K562 (cell line): ENCODE results near the gene TEKT2. TPM values are rescaled to one million over a fixed set of nuclear protein-coding genes. Genes with fewer than 3 reads are reported as not detected.

ENCODE experiments used
- ARID3A ChIP-seq: IDR thresholded peaks from 2 replicates; pipeline ENCODE4 v1.6.1; 2012; ENCODE audit warnings: low read depth, low read length, improper control_type of control experiment, borderline replicate concordance
- BDP1 ChIP-seq: IDR thresholded peaks from 3 replicates; pipeline ENCODE4 v1.6.1; 2011; ENCODE audit not compliant: insufficient read length, insufficient read depth
- CAMTA2 ChIP-seq: fragments of 250-450 bp; sonication (Bioruptor Pico); conservative IDR thresholded peaks from 2 replicates; pipeline ENCODE4 v1.5.1; 2022
- CEBPB ChIP-seq: fragments of 450-650 bp; IDR thresholded peaks from 2 replicates; pipeline ENCODE4 v1.6.1; 2016; ENCODE audit warnings: missing genetic modification characterization, missing compliant biosample characterization
- DLX4 ChIP-seq: fragments of 250-450 bp; sonication (Bioruptor Pico); IDR thresholded peaks from 2 replicates; pipeline ENCODE4 v1.6.1; 2021; ENCODE audit warnings: mild to moderate bottlenecking
- EP300 ChIP-seq: IDR thresholded peaks from 2 replicates; pipeline ENCODE4 v1.6.1; 2012; ENCODE audit warnings: low read length, improper control_type of control experiment
- ETV6 ChIP-seq, 3 experiments: fragments of 150-350 bp in 1 of 3; sonication (generic) in 1 of 3; formaldehyde crosslinking in 1 of 3; IDR thresholded peaks; 2 replicates each; pipeline versions ENCODE4 v1.6.1 to v1.8.0; 2014 to 2022; ENCODE audit warnings: borderline replicate concordance in 2 of 3, low read depth in 2 of 3, antibody characterized with exemption in 1 of 3, low read length in 1 of 3, mild to moderate bottlenecking in 1 of 3, missing genetic modification reagents in 1 of 3
- GABPA ChIP-seq: fragments of 200-800 bp; sonication (Bioruptor generic); conservative IDR thresholded peaks from 2 replicates; pipeline ENCODE4 v1.6.1; 2016; ENCODE audit warnings: low read depth, missing genetic modification characterization, missing compliant biosample characterization
- GTF2F1 ChIP-seq: IDR thresholded peaks from 2 replicates; pipeline ENCODE4 v1.6.1; 2011; ENCODE audit warnings: low read depth, low read length, improper control_type of control experiment
- HNRNPH1 ChIP-seq: fragments of 200-400 bp; formaldehyde crosslinking; optimal IDR thresholded peaks from 2 replicates; pipeline ENCODE3; 2017; ENCODE audit warnings: low read depth, mild to moderate bottlenecking, low read length, moderate library complexity
- KLF6 ChIP-seq: fragments of 250-450 bp; sonication (Bioruptor Pico); IDR thresholded peaks from 2 replicates; pipeline ENCODE4 v1.4.0; 2020; ENCODE audit warnings: mild to moderate bottlenecking, moderate library complexity, borderline replicate concordance
- MCM3 ChIP-seq: fragments of 450-650 bp; IDR thresholded peaks from 2 replicates; pipeline ENCODE4 v1.6.1; 2016
- PCBP1 ChIP-seq: fragments of 200-400 bp; formaldehyde crosslinking; IDR thresholded peaks from 2 replicates; pipeline ENCODE4 v1.6.1; 2018; ENCODE audit warnings: mild to moderate bottlenecking, low read depth, low read length; ENCODE audit not compliant: poor library complexity, severe bottlenecking
- POLR2AphosphoS5 ChIP-seq: IDR thresholded peaks from 2 replicates; pipeline ENCODE4 v1.6.1; 2011; ENCODE audit warnings: mild to moderate bottlenecking, low read depth, low read length, moderate library complexity; ENCODE audit not compliant: control insufficient read depth, insufficient read depth
- SAFB2 ChIP-seq: fragments of 200-400 bp; formaldehyde crosslinking; IDR thresholded peaks from 2 replicates; pipeline ENCODE4 v1.6.1; 2018; ENCODE audit warnings: borderline replicate concordance, low read length, low read depth, moderate library complexity; ENCODE audit not compliant: severe bottlenecking
- STAT5B ChIP-seq: fragments of 250-450 bp; sonication (Bioruptor Pico); IDR thresholded peaks from 2 replicates; pipeline ENCODE4 v1.8.0; 2021; ENCODE audit warnings: mild to moderate bottlenecking, inconsistent platforms
- ZNF197 ChIP-seq: fragments of 200-800 bp; sonication (Bioruptor generic); IDR thresholded peaks from 2 replicates; pipeline ENCODE4 v1.6.1; 2016; ENCODE audit warnings: low read depth, missing genetic modification characterization, missing compliant biosample characterization
- ZNF239 ChIP-seq: fragments of 250-450 bp; sonication (Bioruptor Pico); IDR thresholded peaks from 2 replicates; pipeline ENCODE4 v1.4.0; 2020; ENCODE audit warnings: mild to moderate bottlenecking
- ZNF695 ChIP-seq: fragments of 450-650 bp; formaldehyde crosslinking; IDR thresholded peaks from 2 replicates; pipeline ENCODE4 v1.4.0; 2020; ENCODE audit warnings: mild to moderate bottlenecking, moderate library complexity
- ZNF778 ChIP-seq: fragments of 450-650 bp; formaldehyde crosslinking; IDR thresholded peaks from 2 replicates; pipeline ENCODE4 v1.4.0; 2020; ENCODE audit warnings: mild to moderate bottlenecking, moderate library complexity
- polyA plus RNA-seq, 8 experiments: library from polyadenylated mRNA; depleted of rRNA in 4 of 8; stranded (reverse) in 5 of 8; unstranded in 3 of 8; fragments of >200 nt; fragmentation: Nextera tagmentation in 2 of 8; fragmentation: Illumina TruSeq in 1 of 8; extraction: Ambion mirVana in 2 of 8; extraction: Trizol in 1 of 8; gene quantifications; 2 replicates each; pipeline versions ENCODE4 v1.2.1 to v1.2.3, GENCODE V29; 2011 to 2014; ENCODE audit warnings: inconsistent platforms in 1 of 8, missing spikeins in 1 of 8
- total RNA-seq, 7 experiments: library from RNA; depleted of rRNA in 6 of 7; stranded (reverse); fragments of >200 nt in 6 of 7; fragmentation: Illumina TruSeq in 2 of 7; extraction: Trizol in 2 of 7; gene quantifications; 2 replicates each; pipeline versions ENCODE4 v1.2.1 to v1.2.3, GENCODE V29; 2011 to 2021; ENCODE audit warnings: low replicate concordance in 1 of 7
- TF ChIP-seq, protein P1 (sequence below): sonication (generic); formaldehyde crosslinking; IDR thresholded peaks from 2 replicates; pipeline ENCODE4 v1.8.1; 2022; ENCODE audit warnings: missing genetic modification reagents

Gene TEKT2
- total and polyA plus RNA-seq, 9 of the 15 experiments (the other 6 are each of a cell fraction or from before 2014, with no cell fraction given), result 0.06 to 0.94 (median 0.30) TPM; not detected in 1

DNA sequence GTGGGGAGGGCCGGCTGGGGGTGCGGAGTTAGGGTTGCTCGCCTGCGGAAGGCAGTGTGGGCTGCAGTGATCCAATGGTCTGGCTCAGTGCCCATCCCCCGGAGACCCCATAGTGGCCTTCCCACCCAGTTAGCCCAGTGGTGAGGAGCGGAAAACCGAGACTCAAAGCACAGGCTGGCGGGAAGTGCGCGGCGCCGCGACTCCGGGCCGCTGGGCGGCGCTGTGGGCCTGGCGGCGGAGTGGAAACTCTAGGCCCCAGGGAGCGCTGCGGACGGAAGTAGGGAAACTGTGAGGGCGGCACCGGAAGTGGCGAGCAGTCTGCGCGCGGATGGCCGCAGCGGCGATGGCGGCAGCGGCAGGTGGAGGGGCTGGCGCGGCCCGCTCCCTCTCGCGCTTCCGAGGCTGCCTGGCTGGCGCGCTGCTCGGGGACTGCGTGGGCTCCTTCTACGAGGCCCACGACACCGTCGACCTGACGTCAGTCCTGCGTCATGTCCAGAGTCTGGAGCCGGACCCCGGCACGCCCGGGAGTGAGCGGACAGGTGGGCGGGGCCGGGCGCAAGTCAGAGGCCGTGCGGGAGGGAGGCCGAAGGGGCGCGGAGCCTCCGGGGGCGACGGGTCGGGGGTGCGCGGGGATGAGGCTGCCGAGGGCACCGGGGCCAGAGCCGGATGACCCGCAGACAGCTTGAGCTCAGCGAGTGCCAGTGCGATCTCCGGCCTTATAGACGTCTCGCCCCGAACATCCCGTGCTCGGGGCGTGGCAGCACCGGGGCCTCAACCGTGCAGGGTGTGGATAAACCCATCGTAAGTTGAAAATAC is 4.9 kb downstream of the TEKT2 start, which contains the start of gene ADPRS (continued):
- TF ChIP-seq MCM3 (no peak), GTF2F1 (0 out of 2 replicates have a peak, but pooled peaks have one; percentile 76), EP300 (peak; percentile 56), BDP1 (no peak), STAT5B (CRISPR knock-in tag) (no peak), HNRNPH1 (no peak), CEBPB (no peak), ZNF197 (CRISPR knock-in tag) (no peak; the same call in 1 of the 2 replicates), ZNF778 (no peak), ZNF695 (CRISPR knock-in tag) (no peak), KLF6 (CRISPR knock-in tag) (peak; percentile 73; the same call in 1 of the 2 replicates), GABPA (tag) (peak; percentile 100), PCBP1 (peak; percentile 95), CAMTA2 (CRISPR knock-in tag) (0 out of 2 replicates have a peak, but pooled peaks have one; percentile 31), SAFB2 (no peak), ARID3A (0 out of 2 replicates have a peak, but pooled peaks have one; percentile 27), ETV6 (IDR thresholded peaks at IDR 0.05; ENCODE audit: borderline replicate concordance in 1 of 2, low read depth in 2 of 2, low read length in 1 of 2) (peak in 1 of 2 experiments; percentile 75; a peak in 1 of 4 replicates), ETV6 (CRISPR knock-in tag; IDR thresholded peaks at IDR 0.05; ENCODE audit: borderline replicate concordance) (no peak), ZNF239 (peak; percentile 60), DLX4 (CRISPR knock-in tag) (no peak), POLR2AphosphoS5 (peak; percentile 84; the same call in 1 of the 2 replicates)
- TF ChIP-seq, protein P1, sequence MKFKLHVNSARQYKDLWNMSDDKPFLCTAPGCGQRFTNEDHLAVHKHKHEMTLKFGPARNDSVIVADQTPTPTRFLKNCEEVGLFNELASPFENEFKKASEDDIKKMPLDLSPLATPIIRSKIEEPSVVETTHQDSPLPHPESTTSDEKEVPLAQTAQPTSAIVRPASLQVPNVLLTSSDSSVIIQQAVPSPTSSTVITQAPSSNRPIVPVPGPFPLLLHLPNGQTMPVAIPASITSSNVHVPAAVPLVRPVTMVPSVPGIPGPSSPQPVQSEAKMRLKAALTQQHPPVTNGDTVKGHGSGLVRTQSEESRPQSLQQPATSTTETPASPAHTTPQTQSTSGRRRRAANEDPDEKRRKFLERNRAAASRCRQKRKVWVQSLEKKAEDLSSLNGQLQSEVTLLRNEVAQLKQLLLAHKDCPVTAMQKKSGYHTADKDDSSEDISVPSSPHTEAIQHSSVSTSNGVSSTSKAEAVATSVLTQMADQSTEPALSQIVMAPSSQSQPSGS (CRISPR knock-in tag), result peak; percentile 45; the same call in 1 of the 2 replicates
